Endothelial cell of umbilical vein (primary cell): ENCODE measurements around the gene RGS6. TPM values are rescaled to one million over a fixed set of nuclear protein-coding genes. Genes with fewer than 3 reads are reported as not detected.

Experiments
- BruUV-seq: library from RNA; stranded (reverse); fragments of 400-500 nt; replicated peaks from 2 replicates; lab custom pipeline; 2021; lab: Mats Ljungman, UMichigan
- CTCF ChIA-PET: fragments of 300-600, 350-600 bp; sonication (Branson Sonifier 250); formaldehyde crosslinking; loops from one replicate; lab custom pipeline; 2021; ENCODE audit warnings: antibody characterized with exemption, inconsistent platforms; lab: Charles Lee
- POLR2A ChIA-PET: fragments of 300-600, 350-600 bp; sonication (Branson Sonifier 250); formaldehyde crosslinking; loops from one replicate; lab custom pipeline; 2021; ENCODE audit warnings: antibody characterized with exemption, inconsistent platforms; lab: Charles Lee
- DNase-seq: peaks from one replicate; pipeline ENCODE4 v3.0.0-alpha.2; 2011; ENCODE audit warnings: low read depth, low spot score
- FAIRE-seq: peaks from 2 replicates; lab custom pipeline; 2011; peaks lifted over from hg19 to GRCh38; lab: Jason Lieb, UNC
- H2AFZ ChIP-seq: 2 replicates; pipeline ENCODE4 v1.6.0; 2012; ENCODE audit warnings: low read depth, low read length, control low read depth, inconsistent platforms
- H3K27ac ChIP-seq: 2 replicates; pipeline ENCODE4 v1.5.1; 2011; ENCODE audit warnings: low read depth, mild to moderate bottlenecking, control low read depth, low read length, moderate library complexity; ENCODE audit not compliant: insufficient read depth
- H3K27me3 ChIP-seq, 2 experiments: 2 replicates each; pipeline versions ENCODE4 v1.6.0 to v1.6.1; 2011; ENCODE audit warnings: low read length in 2 of 2, mixed read lengths in 1 of 2; ENCODE audit not compliant: control insufficient read depth in 2 of 2, insufficient read depth in 2 of 2
- H3K36me3 ChIP-seq, 2 experiments: 2 replicates in 1 of 2; 3 replicates in 1 of 2; pipeline ENCODE4 v1.5.1; 2011; ENCODE audit warnings: low read length in 2 of 2, mild to moderate bottlenecking in 1 of 2, moderate library complexity in 1 of 2; ENCODE audit not compliant: control insufficient read depth in 2 of 2, insufficient read depth in 2 of 2; ENCODE audit errors: extremely low read depth in 1 of 2
- H3K4me1 ChIP-seq: 3 replicates; pipeline ENCODE4 v1.5.1; 2011; ENCODE audit warnings: mild to moderate bottlenecking, low read length; ENCODE audit not compliant: control insufficient read depth, insufficient read depth; ENCODE audit errors: extremely low read depth
- H3K4me2 ChIP-seq: 2 replicates; pipeline ENCODE4 v1.6.1; 2011; ENCODE audit warnings: low read length, control low read depth, mixed read lengths; ENCODE audit not compliant: insufficient read depth
- H3K4me3 ChIP-seq, 3 experiments: fragments of 200-600 bp in 1 of 3; sonication (generic), shearing (Covaris generic) in 1 of 3; replicated peaks in 1 of 3; 2 replicates each; pipeline ENCODE4 v1.5.1; 2011 to 2016; ENCODE audit warnings: control low read depth in 3 of 3, low read length in 3 of 3, mild to moderate bottlenecking in 2 of 3, inconsistent platforms in 1 of 3, low read depth in 1 of 3, moderate library complexity in 1 of 3; ENCODE audit not compliant: insufficient read depth in 1 of 3
- H3K79me2 ChIP-seq: 2 replicates; pipeline ENCODE4 v1.6.0; 2012; ENCODE audit warnings: low read length, inconsistent platforms; ENCODE audit not compliant: control insufficient read depth, insufficient read depth
- H3K9ac ChIP-seq: replicated peaks from 2 replicates; pipeline ENCODE3; 2011; ENCODE audit warnings: low read length, control low read depth; ENCODE audit not compliant: insufficient read depth; ENCODE audit errors: extremely low read depth
- H3K9me1 ChIP-seq: replicated peaks from 3 replicates; pipeline ENCODE4 v1.6.0; 2011; ENCODE audit warnings: mild to moderate bottlenecking, low read length; ENCODE audit not compliant: control insufficient read depth, insufficient read depth; ENCODE audit errors: extremely low read depth
- H3K9me3 ChIP-seq: replicated peaks from 2 replicates; pipeline ENCODE4 v1.5.1; 2012; ENCODE audit warnings: low read length, inconsistent platforms; ENCODE audit not compliant: control insufficient read depth, insufficient read depth
- H4K20me1 ChIP-seq: replicated peaks from 2 replicates; pipeline ENCODE3; 2011; ENCODE audit warnings: mild to moderate bottlenecking, low read length; ENCODE audit not compliant: control insufficient read depth, insufficient read depth; ENCODE audit errors: extremely low read depth
- CTCF ChIP-seq, 2 donors: IDR thresholded peaks; 1 replicate in 1 of 2; 2 replicates in 1 of 2; pipeline ENCODE4 v1.5.1; 2011; ENCODE audit warnings: low read length in 2 of 2, mild to moderate bottlenecking in 2 of 2, moderate library complexity in 2 of 2, control low read depth in 1 of 2, inconsistent platforms in 1 of 2, low read depth in 1 of 2; ENCODE audit not compliant: insufficient read depth in 1 of 2; ENCODE audit errors: extremely low read depth in 1 of 2
- EZH2 ChIP-seq: IDR thresholded peaks from 2 replicates; pipeline ENCODE4 v1.6.1; 2012; ENCODE audit warnings: borderline replicate concordance, low read depth, mild to moderate bottlenecking, moderate library complexity, low read length, inconsistent platforms; ENCODE audit not compliant: severe bottlenecking
- FOS ChIP-seq: IDR thresholded peaks from 2 replicates; pipeline ENCODE4 v1.6.1; 2011; ENCODE audit warnings: mild to moderate bottlenecking, low read length, moderate library complexity, borderline replicate concordance; ENCODE audit not compliant: insufficient read depth
- GATA2 ChIP-seq: IDR thresholded peaks from 2 replicates; pipeline ENCODE4 v1.7.0; 2011; ENCODE audit warnings: low read depth, mild to moderate bottlenecking, moderate library complexity, mixed read lengths, low read length; ENCODE audit not compliant: insufficient read length, insufficient read depth
- JUN ChIP-seq: IDR thresholded peaks from 2 replicates; pipeline ENCODE4 v1.6.1; 2011; ENCODE audit warnings: borderline replicate concordance, low read depth; ENCODE audit not compliant: insufficient read length, insufficient read depth
- MAX ChIP-seq: IDR thresholded peaks from 2 replicates; pipeline ENCODE4 v1.6.1; 2011; ENCODE audit not compliant: insufficient read depth, insufficient read length
- MYC ChIP-seq: IDR thresholded peaks from one replicate; pipeline ENCODE4 v1.6.1; 2011; ENCODE audit warnings: mild to moderate bottlenecking, low read depth, low read length
- POLR2A ChIP-seq: IDR thresholded peaks from 2 replicates; pipeline ENCODE4 v1.6.1; 2012; ENCODE audit warnings: low read depth, mild to moderate bottlenecking, control low read depth, low read length
- POLR2AphosphoS5 ChIP-seq: IDR thresholded peaks from 2 replicates; pipeline ENCODE4 v1.6.1; 2012; ENCODE audit warnings: low read depth, mild to moderate bottlenecking, control low read depth, low read length, moderate library complexity; ENCODE audit not compliant: insufficient read depth
- dilution Hi-C: fragments of 300-500 bp; cut with MboI; formaldehyde crosslinking; loops from one replicate; pipeline ENCODE4 v1.15.0; 2019; ENCODE audit warnings: low sequenced_read_pairs; ENCODE audit not compliant: extremely low pct_ligation_motif_present
- intact Hi-C: fragments of 100-400 bp; cut with micrococcal nuclease; formaldehyde crosslinking; loops from one replicate; pipeline ENCODE4 v1.10.0; 2022
- polyA plus RNA-seq, 4 experiments: library from polyadenylated mRNA; depleted of rRNA in 3 of 4; stranded (reverse) in 3 of 4; unstranded in 1 of 4; fragments of >200 nt; gene quantifications; 2 replicates each; pipeline versions ENCODE4 v1.2.1 to v1.2.3, GENCODE V29; 2011 to 2012; ENCODE audit warnings: missing spikeins in 1 of 4
- total RNA-seq: library from RNA; stranded (reverse); gene quantifications from 2 replicates; pipeline ENCODE4 v1.2.3, GENCODE V29; 2021

RGS6 gene
- total and polyA plus RNA-seq, 2 donors (not counting 3 experiments of a cell fraction or from before 2014, with no cell fraction given), result not detected

GRCh38 chr14:71891185-71891584 lies 41.0 kb upstream of the RGS6 start:
- Histone ChIP-seq H3K27me3 (no peaks in the 10 kb centered on the region), H3K9ac (no peak overlapping the region), H3K4me2 (no peak overlapping the region), H4K20me1 (no peaks in the 10 kb centered on the region), H3K9me1 (no peaks in the 10 kb centered on the region), H2AFZ (no peak overlapping the region), H3K4me3 (no peak overlapping the region), H3K9me3 (no peaks in the 10 kb centered on the region), H3K36me3 (no peaks in the 10 kb centered on the region), H3K79me2 (no peaks in the 10 kb centered on the region), H3K27ac (no peak overlapping the region), H3K4me1 (no peaks in the 10 kb centered on the region)
- no peak for TF ChIP-seq JUN
- TF ChIP-seq MYC, result no peak
- TF ChIP-seq CTCF (IDR thresholded peaks at IDR 0.05; ENCODE audit: extremely low read depth in 1 of 2, insufficient read depth in 1 of 2, low read depth in 1 of 2, low read length in 2 of 2), result no peak
- TF ChIP-seq POLR2AphosphoS5, result no peak
- no peak for TF ChIP-seq GATA2
- TF ChIP-seq POLR2A, result no peak
- no peak for TF ChIP-seq FOS
- TF ChIP-seq EZH2, result no peak
- no peak for TF ChIP-seq MAX
- BruUV-seq, result no TSS peak
- no peak for FAIRE-seq
- dilution Hi-C loops, result no loop called here
- intact Hi-C loops, result no loop called here
- ChIA-PET POLR2A (no interaction called here), CTCF (no interaction called here)
- DNase-seq, result no peak
